HL-60 (cell line): ENCODE results near the gene WDR6.

Experiments used
- CTCF ChIP-seq: IDR thresholded peaks from one replicate; pipeline ENCODE4 v1.5.1; 2011; ENCODE audit warnings: low read length, control low read depth, inconsistent platforms; ENCODE audit not compliant: insufficient read depth
- GABPA ChIP-seq: IDR thresholded peaks from 2 replicates; pipeline ENCODE4 v1.6.1; 2012; ENCODE audit warnings: low read depth
- POLR2AphosphoS5 ChIP-seq: IDR thresholded peaks from 2 replicates; pipeline ENCODE4 v1.6.1; 2012; ENCODE audit warnings: low read depth
- REST ChIP-seq: IDR thresholded peaks from 2 replicates; pipeline ENCODE4 v1.6.1; 2012; ENCODE audit warnings: low read depth; ENCODE audit not compliant: insufficient replicate concordance
- SPI1 ChIP-seq: IDR thresholded peaks from 2 replicates; pipeline ENCODE4 v1.6.1; 2012; ENCODE audit warnings: low read depth, mild to moderate bottlenecking, borderline replicate concordance

DNA sequence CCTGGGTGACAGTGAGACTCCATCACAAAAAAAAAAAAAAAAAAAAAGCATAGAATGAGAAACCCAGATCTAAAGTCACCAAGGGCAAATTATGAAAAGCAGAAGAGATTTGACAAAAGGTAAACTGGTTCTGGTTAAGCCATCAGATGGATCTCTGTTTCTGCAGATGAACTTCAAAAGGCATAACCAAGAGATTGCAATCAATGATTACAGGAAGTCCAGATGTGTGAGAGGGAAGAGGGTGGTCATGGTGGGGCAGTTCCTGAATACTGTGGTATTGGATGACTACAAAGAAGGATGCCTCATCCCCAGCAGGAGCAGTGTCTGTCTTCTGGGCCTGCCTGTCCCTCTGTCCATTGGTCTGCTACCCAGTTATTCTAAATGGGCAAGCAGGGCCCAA is 13.4 kb upstream of the WDR6 start:
- TF ChIP-seq CTCF (no peak), POLR2AphosphoS5 (no peak), GABPA (no peak), REST (no peak), SPI1 (no peak)
